OCI-LY3 (cell line): Measurements from ENCODE around the gene CEP112.

Source experiments
- EZH2phosphoT487 ChIP-seq: fragments of 200-600 bp; shearing (Covaris generic); IDR thresholded peaks from 2 replicates; pipeline ENCODE4 v1.6.1; 2018; ENCODE audit warnings: antibody characterized with exemption, mixed run types, low read depth
- TF ChIP-seq, protein P1 (sequence below): fragments of 200-600, 300-600 bp; sonication (generic); IDR thresholded peaks from 2 replicates; pipeline ENCODE4 v1.5.1; 2014; ENCODE audit warnings: antibody characterized with exemption, low read length, low read depth

- TF ChIP-seq, protein P1, sequence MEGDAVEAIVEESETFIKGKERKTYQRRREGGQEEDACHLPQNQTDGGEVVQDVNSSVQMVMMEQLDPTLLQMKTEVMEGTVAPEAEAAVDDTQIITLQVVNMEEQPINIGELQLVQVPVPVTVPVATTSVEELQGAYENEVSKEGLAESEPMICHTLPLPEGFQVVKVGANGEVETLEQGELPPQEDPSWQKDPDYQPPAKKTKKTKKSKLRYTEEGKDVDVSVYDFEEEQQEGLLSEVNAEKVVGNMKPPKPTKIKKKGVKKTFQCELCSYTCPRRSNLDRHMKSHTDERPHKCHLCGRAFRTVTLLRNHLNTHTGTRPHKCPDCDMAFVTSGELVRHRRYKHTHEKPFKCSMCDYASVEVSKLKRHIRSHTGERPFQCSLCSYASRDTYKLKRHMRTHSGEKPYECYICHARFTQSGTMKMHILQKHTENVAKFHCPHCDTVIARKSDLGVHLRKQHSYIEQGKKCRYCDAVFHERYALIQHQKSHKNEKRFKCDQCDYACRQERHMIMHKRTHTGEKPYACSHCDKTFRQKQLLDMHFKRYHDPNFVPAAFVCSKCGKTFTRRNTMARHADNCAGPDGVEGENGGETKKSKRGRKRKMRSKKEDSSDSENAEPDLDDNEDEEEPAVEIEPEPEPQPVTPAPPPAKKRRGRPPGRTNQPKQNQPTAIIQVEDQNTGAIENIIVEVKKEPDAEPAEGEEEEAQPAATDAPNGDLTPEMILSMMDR = no peak
- no peak for TF ChIP-seq EZH2phosphoT487
Observed at GRCh38 chr17:65823713-65824112, 368.2 kb downstream of the CEP112 start.
